Measurements from ENCODE around the gene TBCB.
"Not testable (repeated sequence)": the region's sequence is repeated elsewhere in the genome, so short reads cannot be mapped to it uniquely, and the experiment has no call there.

TBCB gene

GRCh38 chr19:36101550-36102327 lies 13.5 kb upstream of the TBCB start:
- no peak for DNase-seq (ENCODE audit: low spot score)

GRCh38 chr19:36103040-36103626 lies 12.1 kb upstream of the TBCB start:
- DNase-seq (ENCODE audit: low spot score) = no peak

GRCh38 chr19:36103842-36104552 lies 11.3 kb upstream of the TBCB start:
- peak; percentile 68 for DNase-seq (ENCODE audit: low spot score)

DNA sequence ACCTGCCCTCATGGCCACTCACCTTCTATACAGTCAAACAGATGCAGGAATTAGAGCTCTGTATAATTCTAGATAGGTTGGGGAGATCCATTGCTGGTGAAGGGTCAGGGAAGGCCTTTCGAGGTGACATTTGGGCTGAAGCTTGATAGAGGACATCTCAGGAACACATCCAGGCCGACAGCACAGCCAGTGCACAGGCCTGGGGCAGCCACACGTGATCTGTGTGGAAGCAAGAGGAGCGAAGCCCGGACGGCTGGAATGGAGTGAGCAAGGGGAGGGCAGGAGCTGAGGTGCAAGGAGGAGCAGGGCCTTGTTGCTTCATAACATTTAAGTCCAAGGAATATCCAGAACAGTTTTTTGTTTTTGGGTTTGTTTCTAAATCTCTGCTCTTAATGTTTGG lies 8.8 kb upstream of the TBCB start:
- DNase-seq (ENCODE audit: low spot score) = no peak

- DNase-seq (ENCODE audit: low spot score) = no peak
Measured at GRCh38 chr19:36106991-36107390, 8.3 kb upstream of the TBCB start.

DNA sequence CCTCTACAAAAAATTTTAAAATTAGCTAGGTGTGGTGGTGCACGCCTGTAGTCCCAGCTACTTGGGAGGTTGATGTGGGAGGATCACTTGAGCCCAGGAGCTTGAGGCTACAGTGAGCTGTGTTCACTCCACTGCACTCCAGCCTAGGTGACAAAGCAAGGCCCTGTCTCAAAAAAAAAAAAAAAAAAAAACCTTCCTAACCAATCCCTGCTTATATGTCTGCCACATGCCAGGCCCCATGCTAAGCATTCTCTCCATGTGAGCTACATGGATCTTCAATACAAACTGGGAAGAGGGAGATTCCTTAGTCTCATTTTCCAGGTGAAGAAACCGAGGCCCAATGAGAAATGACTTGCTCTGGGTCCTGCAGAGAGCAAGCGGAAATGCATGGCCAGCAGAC lies 6.6 kb upstream of the TBCB start:
- no peak for DNase-seq (ENCODE audit: low spot score)

- DNase-seq (ENCODE audit: low spot score) = no peak
Measured at GRCh38 chr19:36110487-36111199, 4.6 kb upstream of the TBCB start, which contains the start of gene OVOL3. Gene OVOL3, plus strand, starts transcription at chr19:36111143. Its CDS starts 60 bp downstream, at chr19:36111203.

DNA sequence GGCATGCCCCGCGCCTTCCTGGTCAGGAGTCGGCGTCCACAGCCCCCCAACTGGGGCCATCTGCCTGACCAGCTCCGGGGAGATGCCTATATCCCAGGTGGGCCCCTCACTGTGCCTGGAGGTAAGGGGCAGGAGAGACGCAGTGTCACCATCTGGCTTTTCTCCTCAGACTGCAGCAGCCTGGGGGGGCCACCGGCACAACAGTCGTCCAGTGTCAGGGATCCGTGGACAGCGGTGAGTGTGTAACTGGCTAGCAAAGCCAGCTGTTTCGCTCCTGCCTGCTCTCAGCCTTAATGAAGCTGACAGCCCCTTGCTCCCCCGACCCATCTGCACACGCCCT lies 4.1 kb upstream of the TBCB start:
- DNase-seq (ENCODE audit: low spot score) = no peak

GRCh38 chr19:36112678-36113077 lies 2.6 kb upstream of the TBCB start:
- no peak for DNase-seq (ENCODE audit: low spot score)

DNA sequence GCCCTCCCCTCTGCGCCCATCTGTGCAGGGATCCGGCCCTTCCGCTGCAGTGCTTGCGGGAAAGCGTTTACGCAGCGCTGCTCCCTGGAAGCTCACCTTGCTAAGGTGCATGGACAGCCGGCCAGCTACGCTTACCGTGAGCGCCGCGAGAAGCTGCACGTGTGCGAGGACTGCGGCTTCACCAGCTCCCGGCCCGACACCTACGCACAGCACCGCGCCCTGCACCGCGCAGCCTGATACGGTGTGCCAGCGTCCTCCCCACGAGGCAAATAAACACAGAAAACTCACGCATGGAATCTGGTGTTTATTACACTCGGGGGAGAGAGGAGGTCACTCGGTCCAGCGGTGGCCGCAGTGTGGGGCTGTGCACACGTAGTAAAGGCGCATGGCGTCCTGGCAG lies 1.8 kb upstream of the TBCB start:
- DNase-seq (ENCODE audit: low spot score) = no peak

DNA sequence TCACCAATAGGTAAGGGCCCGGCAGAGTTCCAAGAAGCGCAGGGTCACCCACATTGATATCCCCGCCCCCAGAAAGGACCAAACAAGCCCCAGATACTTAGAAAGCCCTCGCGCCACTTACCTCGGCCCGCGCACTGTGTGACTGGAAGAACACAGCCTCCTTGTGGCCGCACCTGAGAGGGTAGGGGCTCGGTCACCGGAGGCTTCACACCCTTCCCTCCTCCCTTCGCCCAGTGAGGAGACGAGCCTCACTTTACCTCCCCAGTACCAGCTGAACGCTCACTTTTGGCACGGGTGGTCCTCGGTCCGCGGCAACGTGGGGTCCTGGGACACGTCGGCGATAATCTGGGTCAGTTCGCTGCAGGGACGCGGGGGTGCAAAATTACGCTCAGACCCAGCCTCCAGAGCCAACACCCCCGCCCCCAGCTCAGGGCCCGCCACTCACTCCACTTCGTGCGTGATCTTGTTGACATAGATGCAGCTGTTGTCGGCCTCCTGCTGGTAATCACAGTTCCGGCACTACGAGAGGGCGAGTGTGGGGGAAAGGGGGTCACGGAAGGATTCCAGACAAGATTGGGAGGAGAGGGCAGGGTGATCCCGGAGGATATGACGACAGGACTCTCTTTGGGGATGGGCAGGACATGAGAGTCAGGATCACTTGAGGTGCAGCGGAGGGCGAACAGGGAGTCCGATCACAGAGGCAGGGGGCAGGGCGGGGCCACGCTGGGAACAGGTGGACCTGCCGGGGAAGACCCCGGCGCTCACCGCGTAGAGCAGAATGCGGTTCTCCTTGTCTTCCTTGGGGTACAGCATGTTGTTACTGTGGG lies 1.2 kb upstream of the TBCB start:
- peak; percentile 48 for DNase-seq (ENCODE audit: low spot score)

GRCh38 chr19:36114721-36115452 lies 381 bp upstream of the TBCB start, which contains the start of gene POLR2I:
Gene POLR2I, minus strand, starts transcription at chr19:36114875. Its CDS starts 19 bp downstream, at chr19:36114856.
- peak; percentile 100 for DNase-seq (ENCODE audit: low spot score)

- no peak for DNase-seq (ENCODE audit: low spot score)
Measured at GRCh38 chr19:36116344-36116637, 1.0 kb downstream of the TBCB start.

- DNase-seq (ENCODE audit: low spot score) = no peak
Measured at GRCh38 chr19:36120092-36120983, 5.1 kb downstream of the TBCB start.

GRCh38 chr19:36120984-36121358 lies 5.7 kb downstream of the TBCB start:
- no peak for DNase-seq (ENCODE audit: low spot score)

GRCh38 chr19:36121486-36122124 lies 6.3 kb downstream of the TBCB start:
- DNase-seq (ENCODE audit: low spot score) = no peak

- no peak for DNase-seq (ENCODE audit: low spot score)
Measured at GRCh38 chr19:36125557-36125956, 10.3 kb downstream of the TBCB start.

- no peak for DNase-seq (ENCODE audit: low spot score)
Measured at GRCh38 chr19:36128392-36128736, 13.1 kb downstream of the TBCB start.

DNA sequence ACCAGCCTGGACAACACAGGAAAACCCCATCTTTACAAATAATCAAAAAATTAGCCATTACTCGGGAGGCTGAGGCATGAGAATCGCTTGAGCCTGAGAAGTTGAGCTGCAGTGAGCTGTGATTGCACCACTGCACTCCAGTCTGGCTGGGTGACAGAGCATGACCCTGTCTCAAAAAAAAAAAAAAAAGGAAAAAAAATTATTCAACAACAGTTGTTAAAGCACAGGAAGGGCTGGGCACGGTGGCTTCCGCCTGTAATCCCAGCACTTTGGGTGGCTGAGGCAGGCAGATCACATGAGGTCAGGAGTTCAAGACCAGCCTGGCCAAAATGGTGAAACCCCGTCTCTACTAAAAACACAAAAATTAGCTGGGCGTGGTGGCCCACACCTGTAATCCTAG lies 16.0 kb downstream of the TBCB start:
- peak; percentile 44 for DNase-seq (ENCODE audit: low spot score)

GRCh38 chr19:36134867-36135266 lies 19.6 kb downstream of the TBCB start:
- DNase-seq (ENCODE audit: low spot score) = not testable (repeated sequence)
